Inflammatory macrophage treated with lipopolysaccharide for 4 hours (primary cell): ENCODE data around the gene THSD4.

Experiments
- DNase-seq: peaks from one replicate; pipeline ENCODE4 v3.0.0-alpha.2; 2020

The THSD4 gene

GRCh38 chr15:71443538-71443937 is 328.3 kb downstream of the THSD4 start:
- peak; percentile 27 for DNase-seq

GRCh38 chr15:71444032-71444810 is 328.9 kb downstream of the THSD4 start:
- no peak for DNase-seq

GRCh38 chr15:71444866-71445590 is 329.8 kb downstream of the THSD4 start:
- no peak for DNase-seq

GRCh38 chr15:71447328-71448250 is 332.3 kb downstream of the THSD4 start:
- no peak for DNase-seq

- DNase-seq = peak; percentile 36
Measured at GRCh38 chr15:71448688-71449114, 333.4 kb downstream of the THSD4 start.

- DNase-seq = no peak
Measured at GRCh38 chr15:71449363-71449762, 334.1 kb downstream of the THSD4 start.

- DNase-seq = no peak
Measured at GRCh38 chr15:71449956-71450355, 334.7 kb downstream of the THSD4 start.

GRCh38 chr15:71451130-71451529 is 335.9 kb downstream of the THSD4 start:
- no peak for DNase-seq

GRCh38 chr15:71452893-71453292 is 337.6 kb downstream of the THSD4 start:
- no peak for DNase-seq

- DNase-seq = no peak
Measured at GRCh38 chr15:71454462-71454996, 339.3 kb downstream of the THSD4 start.

GRCh38 chr15:71455107-71455506 is 339.8 kb downstream of the THSD4 start:
- no peak for DNase-seq

- DNase-seq = no peak
Measured at GRCh38 chr15:71455878-71456277, 340.6 kb downstream of the THSD4 start.

- DNase-seq = no peak
Measured at GRCh38 chr15:71456362-71456761, 341.1 kb downstream of the THSD4 start.

GRCh38 chr15:71456811-71457210 is 341.5 kb downstream of the THSD4 start:
- DNase-seq = no peak

GRCh38 chr15:71458089-71458660 is 342.9 kb downstream of the THSD4 start:
- DNase-seq = no peak

- no peak for DNase-seq
Measured at GRCh38 chr15:71461748-71462147, 346.5 kb downstream of the THSD4 start.

GRCh38 chr15:71462638-71463037 is 347.4 kb downstream of the THSD4 start:
- no peak for DNase-seq

- DNase-seq = no peak
Measured at GRCh38 chr15:71463156-71463665, 347.9 kb downstream of the THSD4 start.

GRCh38 chr15:71465131-71465955 is 350.1 kb downstream of the THSD4 start:
- no peak for DNase-seq

- no peak for DNase-seq
Measured at GRCh38 chr15:71468715-71469114, 353.4 kb downstream of the THSD4 start.

- DNase-seq = no peak
Measured at GRCh38 chr15:71469413-71469812, 354.1 kb downstream of the THSD4 start.
